HepG2 (cell line): Measurements from ENCODE around the gene NEAT1. TPM values are rescaled to one million over a fixed set of nuclear protein-coding genes. Genes with fewer than 3 reads are reported as not detected.
A peak's percentile ranks its signal among the peaks of the same experiment; 100 is the strongest.

Source experiments
- HDAC2 ChIP-seq: sonication (generic); formaldehyde crosslinking; IDR thresholded peaks from 2 replicates; pipeline ENCODE4 v1.4.0; 2020; ENCODE audit warnings: missing genetic modification reagents
- HINFP ChIP-seq: sonication (generic); formaldehyde crosslinking; IDR thresholded peaks from 2 replicates; pipeline ENCODE4 v1.4.0; 2020; ENCODE audit warnings: low read depth, mild to moderate bottlenecking, missing genetic modification reagents
- IKZF1 ChIP-seq: fragments of 450-650 bp; IDR thresholded peaks from 2 replicates; pipeline ENCODE4 v1.7.1; 2016
- KAT2B ChIP-seq: fragments of 150-350 bp; IDR thresholded peaks from 2 replicates; pipeline ENCODE4 v1.6.1; 2014; ENCODE audit warnings: low read depth, low read length, borderline replicate concordance
- KDM5A ChIP-seq: fragments of 200-600 bp; sonication (generic); IDR thresholded peaks from 2 replicates; pipeline ENCODE4 v1.7.0; 2018; ENCODE audit warnings: antibody characterized with exemption, mild to moderate bottlenecking, low read length, borderline replicate concordance
- MXD3 ChIP-seq: IDR thresholded peaks from 2 replicates; pipeline ENCODE4 v1.6.1; 2016; ENCODE audit warnings: mild to moderate bottlenecking, missing biosample characterization, missing genetic modification reagents
- POLR2A ChIP-seq, 2 experiments: IDR thresholded peaks; 2 replicates each; pipeline ENCODE4 v1.6.1; 2011; ENCODE audit warnings: low read depth in 2 of 2, low read length in 2 of 2, mild to moderate bottlenecking in 1 of 2, moderate library complexity in 1 of 2; ENCODE audit not compliant: insufficient read depth in 1 of 2
- ZNF18 ChIP-seq: sonication (generic); formaldehyde crosslinking; IDR thresholded peaks from 2 replicates; pipeline ENCODE4 v1.8.0; 2022; ENCODE audit warnings: mild to moderate bottlenecking, missing genetic modification reagents; ENCODE audit not compliant: insufficient replicate concordance
- ZNF782 ChIP-seq: sonication (generic); formaldehyde crosslinking; IDR thresholded peaks from 2 replicates; pipeline ENCODE4 v1.4.0; 2020; ENCODE audit warnings: missing genetic modification reagents, mild to moderate bottlenecking, borderline replicate concordance
- ZNF816 ChIP-seq: sonication (generic); formaldehyde crosslinking; IDR thresholded peaks from 2 replicates; pipeline ENCODE4 v1.8.0; 2022; ENCODE audit warnings: missing genetic modification reagents, mild to moderate bottlenecking, borderline replicate concordance
- ZSCAN22 ChIP-seq: sonication (generic); formaldehyde crosslinking; IDR thresholded peaks from 2 replicates; pipeline ENCODE4 v1.4.0; 2020; ENCODE audit warnings: mild to moderate bottlenecking, missing genetic modification reagents
- polyA plus RNA-seq, 8 experiments: library from polyadenylated mRNA; depleted of rRNA in 3 of 8; stranded (reverse) in 7 of 8; unstranded in 1 of 8; fragments of >200 nt; fragmentation: Illumina TruSeq in 4 of 8; extraction: Trizol in 4 of 8; gene quantifications; 2 replicates each; pipeline versions ENCODE4 v1.2.1 to v1.2.3, GENCODE V29; 2011 to 2016; ENCODE audit warnings: low read depth in 4 of 8, missing spikeins in 1 of 8, mixed read lengths in 1 of 8; ENCODE audit not compliant: insufficient read depth in 1 of 8
- total RNA-seq, 5 experiments: library from RNA; depleted of rRNA; stranded (reverse); fragments of >200 nt; fragmentation: Illumina TruSeq; extraction: Trizol; gene quantifications; 2 replicates each; pipeline ENCODE4 v1.2.3, GENCODE V29; 2016; ENCODE audit warnings: low read depth in 1 of 5
- TF ChIP-seq, protein P1 (sequence below): sonication (generic); formaldehyde crosslinking; IDR thresholded peaks from 2 replicates; pipeline ENCODE4 v1.9.0; 2021; ENCODE audit warnings: missing genetic modification reagents, borderline replicate concordance
- TF ChIP-seq, protein P2 (sequence below): IDR thresholded peaks from 2 replicates; pipeline ENCODE4 v1.6.1; 2018; ENCODE audit warnings: missing genetic modification reagents, mild to moderate bottlenecking, missing compliant biosample characterization
- TF ChIP-seq, protein P3 (sequence below): IDR thresholded peaks from 2 replicates; pipeline ENCODE4 v1.4.0; 2020; ENCODE audit warnings: mild to moderate bottlenecking, missing genetic modification reagents
- TF ChIP-seq, protein P4 (sequence below): sonication (generic); formaldehyde crosslinking; conservative IDR thresholded peaks from 2 replicates; pipeline ENCODE4 v1.8.0; 2022; ENCODE audit warnings: low read depth, missing genetic modification reagents

The NEAT1 gene
- total and polyA plus RNA-seq, 2 of the 13 experiments (the other 11 are each of a cell fraction or from before 2014, with no cell fraction given): 20.5 to 41.2 TPM

GRCh38 chr11:65423516-65424204 lies 1.1 kb downstream of the NEAT1 start (continued):
- TF ChIP-seq ZNF18 (CRISPR knock-in tag) (peak; percentile 36), KAT2B (no peak), HINFP (CRISPR knock-in tag) (no peak), ZNF782 (no peak), MXD3 (no peak), HDAC2 (no peak), ZNF816 (CRISPR knock-in tag) (peak; percentile 22; the same call in 1 of the 2 replicates), POLR2A (IDR thresholded peaks at IDR 0.05; ENCODE audit: insufficient read depth in 1 of 2, low read depth in 2 of 2, low read length in 2 of 2) (peak in 1 of 2 experiments; percentile 13; a peak in 1 of 4 replicates), KDM5A (no peak), ZSCAN22 (no peak), IKZF1 (no peak)
- TF ChIP-seq, protein P1, sequence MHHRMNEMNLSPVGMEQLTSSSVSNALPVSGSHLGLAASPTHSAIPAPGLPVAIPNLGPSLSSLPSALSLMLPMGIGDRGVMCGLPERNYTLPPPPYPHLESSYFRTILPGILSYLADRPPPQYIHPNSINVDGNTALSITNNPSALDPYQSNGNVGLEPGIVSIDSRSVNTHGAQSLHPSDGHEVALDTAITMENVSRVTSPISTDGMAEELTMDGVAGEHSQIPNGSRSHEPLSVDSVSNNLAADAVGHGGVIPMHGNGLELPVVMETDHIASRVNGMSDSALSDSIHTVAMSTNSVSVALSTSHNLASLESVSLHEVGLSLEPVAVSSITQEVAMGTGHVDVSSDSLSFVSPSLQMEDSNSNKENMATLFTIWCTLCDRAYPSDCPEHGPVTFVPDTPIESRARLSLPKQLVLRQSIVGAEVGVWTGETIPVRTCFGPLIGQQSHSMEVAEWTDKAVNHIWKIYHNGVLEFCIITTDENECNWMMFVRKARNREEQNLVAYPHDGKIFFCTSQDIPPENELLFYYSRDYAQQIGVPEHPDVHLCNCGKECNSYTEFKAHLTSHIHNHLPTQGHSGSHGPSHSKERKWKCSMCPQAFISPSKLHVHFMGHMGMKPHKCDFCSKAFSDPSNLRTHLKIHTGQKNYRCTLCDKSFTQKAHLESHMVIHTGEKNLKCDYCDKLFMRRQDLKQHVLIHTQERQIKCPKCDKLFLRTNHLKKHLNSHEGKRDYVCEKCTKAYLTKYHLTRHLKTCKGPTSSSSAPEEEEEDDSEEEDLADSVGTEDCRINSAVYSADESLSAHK (CRISPR knock-in tag): no peak
- TF ChIP-seq, protein P2, sequence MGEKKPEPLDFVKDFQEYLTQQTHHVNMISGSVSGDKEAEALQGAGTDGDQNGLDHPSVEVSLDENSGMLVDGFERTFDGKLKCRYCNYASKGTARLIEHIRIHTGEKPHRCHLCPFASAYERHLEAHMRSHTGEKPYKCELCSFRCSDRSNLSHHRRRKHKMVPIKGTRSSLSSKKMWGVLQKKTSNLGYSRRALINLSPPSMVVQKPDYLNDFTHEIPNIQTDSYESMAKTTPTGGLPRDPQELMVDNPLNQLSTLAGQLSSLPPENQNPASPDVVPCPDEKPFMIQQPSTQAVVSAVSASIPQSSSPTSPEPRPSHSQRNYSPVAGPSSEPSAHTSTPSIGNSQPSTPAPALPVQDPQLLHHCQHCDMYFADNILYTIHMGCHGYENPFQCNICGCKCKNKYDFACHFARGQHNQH: no peak
- TF ChIP-seq, protein P3, sequence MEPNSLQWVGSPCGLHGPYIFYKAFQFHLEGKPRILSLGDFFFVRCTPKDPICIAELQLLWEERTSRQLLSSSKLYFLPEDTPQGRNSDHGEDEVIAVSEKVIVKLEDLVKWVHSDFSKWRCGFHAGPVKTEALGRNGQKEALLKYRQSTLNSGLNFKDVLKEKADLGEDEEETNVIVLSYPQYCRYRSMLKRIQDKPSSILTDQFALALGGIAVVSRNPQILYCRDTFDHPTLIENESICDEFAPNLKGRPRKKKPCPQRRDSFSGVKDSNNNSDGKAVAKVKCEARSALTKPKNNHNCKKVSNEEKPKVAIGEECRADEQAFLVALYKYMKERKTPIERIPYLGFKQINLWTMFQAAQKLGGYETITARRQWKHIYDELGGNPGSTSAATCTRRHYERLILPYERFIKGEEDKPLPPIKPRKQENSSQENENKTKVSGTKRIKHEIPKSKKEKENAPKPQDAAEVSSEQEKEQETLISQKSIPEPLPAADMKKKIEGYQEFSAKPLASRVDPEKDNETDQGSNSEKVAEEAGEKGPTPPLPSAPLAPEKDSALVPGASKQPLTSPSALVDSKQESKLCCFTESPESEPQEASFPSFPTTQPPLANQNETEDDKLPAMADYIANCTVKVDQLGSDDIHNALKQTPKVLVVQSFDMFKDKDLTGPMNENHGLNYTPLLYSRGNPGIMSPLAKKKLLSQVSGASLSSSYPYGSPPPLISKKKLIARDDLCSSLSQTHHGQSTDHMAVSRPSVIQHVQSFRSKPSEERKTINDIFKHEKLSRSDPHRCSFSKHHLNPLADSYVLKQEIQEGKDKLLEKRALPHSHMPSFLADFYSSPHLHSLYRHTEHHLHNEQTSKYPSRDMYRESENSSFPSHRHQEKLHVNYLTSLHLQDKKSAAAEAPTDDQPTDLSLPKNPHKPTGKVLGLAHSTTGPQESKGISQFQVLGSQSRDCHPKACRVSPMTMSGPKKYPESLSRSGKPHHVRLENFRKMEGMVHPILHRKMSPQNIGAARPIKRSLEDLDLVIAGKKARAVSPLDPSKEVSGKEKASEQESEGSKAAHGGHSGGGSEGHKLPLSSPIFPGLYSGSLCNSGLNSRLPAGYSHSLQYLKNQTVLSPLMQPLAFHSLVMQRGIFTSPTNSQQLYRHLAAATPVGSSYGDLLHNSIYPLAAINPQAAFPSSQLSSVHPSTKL: no peak
- TF ChIP-seq, protein P4, sequence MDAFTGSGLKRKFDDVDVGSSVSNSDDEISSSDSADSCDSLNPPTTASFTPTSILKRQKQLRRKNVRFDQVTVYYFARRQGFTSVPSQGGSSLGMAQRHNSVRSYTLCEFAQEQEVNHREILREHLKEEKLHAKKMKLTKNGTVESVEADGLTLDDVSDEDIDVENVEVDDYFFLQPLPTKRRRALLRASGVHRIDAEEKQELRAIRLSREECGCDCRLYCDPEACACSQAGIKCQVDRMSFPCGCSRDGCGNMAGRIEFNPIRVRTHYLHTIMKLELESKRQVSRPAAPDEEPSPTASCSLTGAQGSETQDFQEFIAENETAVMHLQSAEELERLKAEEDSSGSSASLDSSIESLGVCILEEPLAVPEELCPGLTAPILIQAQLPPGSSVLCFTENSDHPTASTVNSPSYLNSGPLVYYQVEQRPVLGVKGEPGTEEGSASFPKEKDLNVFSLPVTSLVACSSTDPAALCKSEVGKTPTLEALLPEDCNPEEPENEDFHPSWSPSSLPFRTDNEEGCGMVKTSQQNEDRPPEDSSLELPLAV (CRISPR knock-in tag): no peak
